Epithelial cell of proximal tubule (primary cell): ENCODE results near the gene AP4E1. TPM values are rescaled to one million over a fixed set of nuclear protein-coding genes. Genes with fewer than 3 reads are reported as not detected.

ENCODE experiments used
- DNase-seq: peaks from one replicate; pipeline ENCODE4 v3.0.0-alpha.2; 2011; ENCODE audit warnings: low read depth
- H3K4me3 ChIP-seq: 2 replicates; pipeline ENCODE4 v1.5.1; 2011; ENCODE audit warnings: low read depth, mild to moderate bottlenecking, low read length
- CTCF ChIP-seq: conservative IDR thresholded peaks from 2 replicates; pipeline ENCODE4 v1.5.1; 2012; ENCODE audit warnings: low read depth, mild to moderate bottlenecking, low read length
- total RNA-seq: library from RNA; depleted of rRNA; stranded (reverse); fragments of >200 nt; gene quantifications from 2 replicates; pipeline ENCODE4 v1.2.3, GENCODE V29; 2015

AP4E1 gene
- total RNA-seq, 1 donor from 2014 or later: 4.6 TPM

GRCh38 chr15:50968353-50968752 is 59.9 kb downstream of the AP4E1 start:
- no peak for TF ChIP-seq CTCF
- no peak for DNase-seq
- H3K4me3 ChIP-seq: no peak overlapping the region

DNA sequence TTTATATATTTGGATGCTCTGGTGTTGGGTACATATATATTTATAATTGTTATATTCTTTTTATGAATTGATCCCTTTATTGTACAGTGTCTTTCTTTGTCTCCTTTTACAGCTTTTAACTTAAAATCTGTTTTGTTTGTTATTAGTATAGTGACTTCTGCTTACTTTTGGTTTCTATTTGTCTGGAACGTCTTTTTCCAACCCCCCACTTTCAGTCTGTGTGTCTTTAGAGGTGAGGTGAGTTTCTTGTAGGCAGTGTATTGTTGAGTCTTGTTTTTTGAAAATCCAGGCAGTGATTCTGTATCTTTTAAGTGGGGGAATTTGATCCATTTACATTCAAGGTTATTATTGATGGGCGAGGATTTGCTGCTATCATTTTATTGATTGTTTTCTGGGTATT is 62.0 kb downstream of the AP4E1 start:
- no peak overlapping the region for H3K4me3 ChIP-seq
- no peak for TF ChIP-seq CTCF
- no peak for DNase-seq

DNA sequence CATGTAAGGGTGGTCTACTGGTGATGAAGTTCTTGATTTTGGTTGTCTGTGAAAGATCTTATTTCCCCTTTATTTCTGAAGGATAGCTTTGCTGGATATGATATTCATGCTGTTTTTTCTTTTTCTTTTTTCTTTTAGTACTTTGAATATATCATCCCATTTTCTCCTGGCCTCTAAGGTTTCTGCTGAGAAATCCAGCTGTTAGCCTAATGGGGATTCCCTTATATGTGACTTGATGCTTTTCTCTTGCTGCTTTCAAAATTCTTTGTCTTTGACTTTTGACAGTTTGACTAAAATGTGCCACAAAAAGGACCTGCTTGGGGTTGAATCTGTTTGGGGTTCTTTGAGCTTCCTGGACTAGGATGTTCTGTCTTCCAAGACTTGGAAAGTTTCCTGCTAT is 62.6 kb downstream of the AP4E1 start:
- no peak overlapping the region for H3K4me3 ChIP-seq
- TF ChIP-seq CTCF: no peak
- no peak for DNase-seq

GRCh38 chr15:50971542-50971941 is 63.1 kb downstream of the AP4E1 start:
- no peak for TF ChIP-seq CTCF
- DNase-seq: no peak
- H3K4me3 ChIP-seq: no peak overlapping the region

- TF ChIP-seq CTCF: no peak
- DNase-seq: no peak
- no peak overlapping the region for H3K4me3 ChIP-seq
Measured at GRCh38 chr15:50973605-50974004, 65.1 kb downstream of the AP4E1 start.

- TF ChIP-seq CTCF: no peak
- no peak for DNase-seq
- no peak overlapping the region for H3K4me3 ChIP-seq
Measured at GRCh38 chr15:50977162-50977561, 68.7 kb downstream of the AP4E1 start.

- H3K4me3 ChIP-seq: no peak overlapping the region
- no peak for TF ChIP-seq CTCF
- no peak for DNase-seq
Measured at GRCh38 chr15:50978580-50978979, 70.1 kb downstream of the AP4E1 start.
